Activated CD8-positive, alpha-beta T cell treated with anti-CD3 and anti-CD28 coated beads, Interleukin-2, amount 10 ng/mL, durations not matched to agents 7 days and 5 days (primary cell): ENCODE measurements around the gene AP1S1. TPM values are rescaled to one million over a fixed set of nuclear protein-coding genes. Genes with fewer than 3 reads are reported as not detected.
"Not testable (repeated sequence)": the region's sequence is repeated elsewhere in the genome, so short reads cannot be mapped to it uniquely, and the experiment has no call there.

ENCODE experiments used
- ATAC-seq: fragments of 150-1000 bp; cut with Tn5 transposase; one replicate; pipeline ENCODE4 v1.10.0; 2021; ENCODE audit warnings: moderate library complexity
- CTCF ChIA-PET: fragments of 350-600 bp; sonication (Branson Sonifier 250); formaldehyde crosslinking; loops from one replicate; lab custom pipeline; 2021; ENCODE audit warnings: antibody characterized with exemption; lab: Charles Lee
- POLR2A ChIA-PET: fragments of 350-600 bp; sonication (Branson Sonifier 250); formaldehyde crosslinking; loops from one replicate; lab custom pipeline; 2021; ENCODE audit warnings: antibody characterized with exemption; lab: Charles Lee
- DNase-seq: peaks from one replicate; pipeline ENCODE4 v3.0.0-alpha.2; 2020
- H3K27ac Mint-ChIP-seq: one replicate; pipeline ENCODE4 v1.8.0; 2021; ENCODE audit warnings: mild to moderate bottlenecking, mixed read lengths
- H3K27me3 Mint-ChIP-seq: one replicate; pipeline ENCODE4 v1.8.0; 2021; ENCODE audit warnings: low read depth, mixed read lengths
- H3K36me3 Mint-ChIP-seq: one replicate; pipeline ENCODE4 v1.8.0; 2021; ENCODE audit warnings: low read depth, mixed read lengths
- H3K4me1 Mint-ChIP-seq: one replicate; pipeline ENCODE4 v1.8.0; 2021; ENCODE audit warnings: low read depth, mixed read lengths
- H3K4me3 Mint-ChIP-seq: one replicate; pipeline ENCODE4 v1.8.0; 2021; ENCODE audit warnings: mild to moderate bottlenecking, mixed read lengths
- H3K9me3 Mint-ChIP-seq: one replicate; pipeline ENCODE4 v1.8.0; 2022; ENCODE audit warnings: mixed read lengths; ENCODE audit not compliant: insufficient read depth
- total RNA-seq, 2 experiments: library from RNA; stranded (reverse); gene quantifications; one replicate each; pipeline ENCODE4 v1.2.3, GENCODE V29; 2021

Gene AP1S1
- total RNA-seq, 2 experiments from 2014 or later = 46.2 to 48.9 TPM

GRCh38 chr7:101114492-101114891 lies 39.8 kb upstream of the AP1S1 start:
- POLR2A ChIA-PET = no interaction called here

GRCh38 chr7:101115215-101115614 lies 39.1 kb upstream of the AP1S1 start:
- no peak overlapping the region for H3K27ac Mint-ChIP-seq
- H3K27me3 Mint-ChIP-seq = peaks cover 8% of the 10 kb centered on the region
- no peaks in the 10 kb centered on the region for H3K36me3 Mint-ChIP-seq
- CTCF ChIA-PET = no interaction called here
- no peak for DNase-seq
- POLR2A ChIA-PET = no interaction called here
- peaks cover 2% of the 10 kb centered on the region for H3K4me1 Mint-ChIP-seq
- ATAC-seq = no peak
- H3K4me3 Mint-ChIP-seq = no peak overlapping the region
- no peaks in the 10 kb centered on the region for H3K9me3 Mint-ChIP-seq

More at GRCh38 chr7:101114492-101114891, 39.8 kb upstream of the AP1S1 start:
- Mint-ChIP-seq H3K4me3 (no peak overlapping the region), H3K9me3 (no peaks in the 10 kb centered on the region), H3K4me1 (no peaks in the 10 kb centered on the region), H3K27me3 (peaks cover 1% of the 10 kb centered on the region), H3K36me3 (no peaks in the 10 kb centered on the region), H3K27ac (no peak overlapping the region)
- CTCF ChIA-PET = interaction anchor here (1.0 kb wide), 1 partner anchor 30 kb away, joined by 3 read pairs; no protein-coding TSS in a partner anchor
- ATAC-seq (no peak), DNase-seq (no peak)

GRCh38 chr7:101116898-101117297 lies 37.4 kb upstream of the AP1S1 start:
- Mint-ChIP-seq H3K4me1 (peaks cover 3% of the 10 kb centered on the region), H3K9me3 (no peaks in the 10 kb centered on the region), H3K36me3 (no peaks in the 10 kb centered on the region), H3K4me3 (no peak overlapping the region), H3K27me3 (peaks cover 10% of the 10 kb centered on the region), H3K27ac (no peak overlapping the region)
- ChIA-PET CTCF (interaction anchor here (0.8 kb wide), 1 partner anchor 76 kb away, joined by 3 read pairs; no protein-coding TSS in a partner anchor), POLR2A (no interaction called here)
- ATAC-seq = no peak
- DNase-seq = no peak

- peaks cover 16% of the 10 kb centered on the region for H3K27me3 Mint-ChIP-seq
- no peak overlapping the region for H3K27ac Mint-ChIP-seq
- CTCF ChIA-PET = interaction anchor here (1.5 to 1.6 kb wide), 2 partner anchors 19 to 73 kb away, joined by 3 to 5 read pairs; no protein-coding TSS in a partner anchor
- H3K36me3 Mint-ChIP-seq = no peaks in the 10 kb centered on the region
- ATAC-seq (no peak), DNase-seq (no peak)
- POLR2A ChIA-PET = no interaction called here
- no peak overlapping the region for H3K4me3 Mint-ChIP-seq
- H3K9me3 Mint-ChIP-seq = no peaks in the 10 kb centered on the region
- H3K4me1 Mint-ChIP-seq = peaks cover 19% of the 10 kb centered on the region
These were observed 35.4 kb upstream of the AP1S1 start for GRCh38 chr7:101118856-101119255.

- peaks cover 27% of the 10 kb centered on the region for H3K4me1 Mint-ChIP-seq
- ChIA-PET CTCF (interaction anchor here (1.5 to 1.6 kb wide), 2 partner anchors 18 to 72 kb away, joined by 3 to 5 read pairs; no protein-coding TSS in a partner anchor), POLR2A (no interaction called here)
- H3K9me3 Mint-ChIP-seq = no peaks in the 10 kb centered on the region
- H3K4me3 Mint-ChIP-seq = no peak overlapping the region
- ATAC-seq = no peak
- H3K27ac Mint-ChIP-seq = no peak overlapping the region
- peaks cover 16% of the 10 kb centered on the region for H3K27me3 Mint-ChIP-seq
- no peaks in the 10 kb centered on the region for H3K36me3 Mint-ChIP-seq
- DNase-seq = no peak
These were observed 34.4 kb upstream of the AP1S1 start for GRCh38 chr7:101119876-101120275.

- CTCF ChIA-PET = interaction anchor here (1.5 to 1.6 kb wide), 2 partner anchors 18 to 72 kb away, joined by 3 to 5 read pairs; no protein-coding TSS in a partner anchor
- Mint-ChIP-seq H3K4me3 (no peak overlapping the region), H3K27ac (no peak overlapping the region), H3K4me1 (peaks cover 31% of the 10 kb centered on the region), H3K27me3 (peaks cover 16% of the 10 kb centered on the region), H3K9me3 (no peaks in the 10 kb centered on the region), H3K36me3 (no peaks in the 10 kb centered on the region)
- DNase-seq (no peak), ATAC-seq (no peak)
- POLR2A ChIA-PET = no interaction called here
These were observed 34.0 kb upstream of the AP1S1 start for GRCh38 chr7:101120315-101120714.

GRCh38 chr7:101121631-101121990 lies 32.7 kb upstream of the AP1S1 start:
- POLR2A ChIA-PET, ATAC-seq, H3K9me3 Mint-ChIP-seq, H3K36me3 Mint-ChIP-seq, DNase-seq: not testable (repeated sequence)
- Mint-ChIP-seq H3K4me1 (peaks cover 43% of the 10 kb centered on the region), H3K27me3 (peaks cover 21% of the 10 kb centered on the region), H3K4me3 (peak overlapping the region; percentile 44), H3K27ac (peak overlapping the region; percentile 72)
- CTCF ChIA-PET = interaction anchor here (7.2 kb wide), 1 partner anchor 16 kb away, joined by 51 read pairs; no protein-coding TSS in a partner anchor

GRCh38 chr7:101121991-101122932 lies 32.0 kb upstream of the AP1S1 start:
- CTCF ChIA-PET = interaction anchor here (1.0 to 7.2 kb wide), 7 partner anchors 12 to 270 kb away, joined by 3 to 51 read pairs (median 5); partner anchors contain the start of gene SLC12A9
- POLR2A ChIA-PET = no interaction called here
- Mint-ChIP-seq H3K9me3 (no peaks in the 10 kb centered on the region), H3K27ac (peak overlapping the region; percentile 72), H3K4me1 (peaks cover 49% of the 10 kb centered on the region), H3K27me3 (peaks cover 21% of the 10 kb centered on the region), H3K4me3 (peak overlapping the region; percentile 44), H3K36me3 (peaks cover 4% of the 10 kb centered on the region)
- ATAC-seq = no peak
- no peak for DNase-seq

- Mint-ChIP-seq H3K9me3 (no peaks in the 10 kb centered on the region), H3K27ac (no peak overlapping the region), H3K36me3 (peaks cover 4% of the 10 kb centered on the region), H3K4me1 (peaks cover 58% of the 10 kb centered on the region), H3K27me3 (peaks cover 23% of the 10 kb centered on the region), H3K4me3 (peak overlapping the region; percentile 44)
- DNase-seq = no peak
- ChIA-PET POLR2A (no interaction called here), CTCF (interaction anchor here (1.0 to 7.2 kb wide), 7 partner anchors 11 to 271 kb away, joined by 3 to 51 read pairs (median 5); partner anchors contain the start of gene SLC12A9)
- no peak for ATAC-seq
These were observed 31.2 kb upstream of the AP1S1 start for GRCh38 chr7:101122933-101123702.

GRCh38 chr7:101123703-101124068 lies 30.6 kb upstream of the AP1S1 start:
- ChIA-PET POLR2A (no interaction called here), CTCF (interaction anchor here (1.0 to 7.2 kb wide), 6 partner anchors 10 to 271 kb away, joined by 3 to 51 read pairs (median 8); partner anchors contain the start of gene SLC12A9)
- Mint-ChIP-seq H3K36me3 (peaks cover 4% of the 10 kb centered on the region), H3K4me3 (no peak overlapping the region), H3K27me3 (peaks cover 27% of the 10 kb centered on the region), H3K27ac (no peak overlapping the region), H3K4me1 (peaks cover 62% of the 10 kb centered on the region), H3K9me3 (no peaks in the 10 kb centered on the region)
- DNase-seq (no peak), ATAC-seq (no peak)

- peaks cover 26% of the 10 kb centered on the region for H3K27me3 Mint-ChIP-seq
- CTCF ChIA-PET = interaction anchor here (3.3 to 7.2 kb wide), 2 partner anchors 13 to 18 kb away, joined by 29 to 51 read pairs; no protein-coding TSS in a partner anchor
- H3K27ac Mint-ChIP-seq = peak overlapping the region; percentile 47
- peaks cover 62% of the 10 kb centered on the region for H3K4me1 Mint-ChIP-seq
- H3K9me3 Mint-ChIP-seq = no peaks in the 10 kb centered on the region
- POLR2A ChIA-PET = no interaction called here
- H3K36me3 Mint-ChIP-seq = peaks cover 4% of the 10 kb centered on the region
- peak overlapping the region; percentile 46 for H3K4me3 Mint-ChIP-seq
- peak; percentile 39 for DNase-seq
- ATAC-seq = peak; percentile 27
These were observed 29.8 kb upstream of the AP1S1 start for GRCh38 chr7:101124376-101125056.
